NCI-H748 (cell line): Measurements from ENCODE around the gene DLST.
"Not testable (repeated sequence)": the region's sequence is repeated elsewhere in the genome, so short reads cannot be mapped to it uniquely, and the experiment has no call there.

Experiments
- DNase-seq: peaks from one replicate; lab custom pipeline; 2025; ENCODE audit not compliant: unreplicated experiment; lab: John Stamatoyannopoulos, UW

The DLST gene

DNA sequence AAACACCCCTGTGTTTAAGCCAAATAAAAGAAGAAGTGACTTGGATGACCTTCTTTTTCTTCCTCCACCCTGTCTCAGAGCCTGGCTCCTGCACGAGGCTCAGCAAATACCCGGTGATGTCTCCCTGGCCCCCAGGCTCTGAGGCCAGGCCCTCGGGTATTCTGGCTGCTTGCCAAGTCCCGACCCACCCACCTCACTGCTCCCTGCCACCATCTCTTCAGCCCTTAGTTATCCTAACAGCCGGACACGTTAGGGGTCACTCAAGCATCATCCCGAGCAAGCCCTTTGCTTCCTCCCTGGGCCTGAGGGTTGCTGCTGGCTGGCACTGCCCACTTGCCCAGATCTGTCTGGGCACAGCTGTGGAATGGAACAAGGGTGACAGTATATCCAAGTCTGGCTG is 34.1 kb downstream of the DLST start:
- DNase-seq = no peak

DNA sequence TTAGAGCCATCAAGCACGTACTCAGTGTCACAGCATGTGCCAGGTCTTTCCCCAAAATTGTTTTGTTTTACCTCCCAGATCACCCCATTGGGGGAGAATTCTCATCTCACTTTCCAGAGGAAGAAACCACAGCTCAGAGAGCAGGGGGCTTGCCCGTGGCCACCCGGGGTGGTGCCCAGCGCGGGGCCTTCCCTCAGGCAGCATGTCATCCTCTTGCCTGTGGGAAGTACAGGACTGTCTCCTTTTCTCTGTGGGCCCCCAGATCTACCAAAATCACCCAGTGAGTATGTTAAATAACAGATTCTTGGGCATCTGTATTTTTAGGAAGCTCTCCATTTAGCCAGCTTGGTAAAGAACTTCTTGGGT is 35.4 kb downstream of the DLST start:
- no peak for DNase-seq

DNA sequence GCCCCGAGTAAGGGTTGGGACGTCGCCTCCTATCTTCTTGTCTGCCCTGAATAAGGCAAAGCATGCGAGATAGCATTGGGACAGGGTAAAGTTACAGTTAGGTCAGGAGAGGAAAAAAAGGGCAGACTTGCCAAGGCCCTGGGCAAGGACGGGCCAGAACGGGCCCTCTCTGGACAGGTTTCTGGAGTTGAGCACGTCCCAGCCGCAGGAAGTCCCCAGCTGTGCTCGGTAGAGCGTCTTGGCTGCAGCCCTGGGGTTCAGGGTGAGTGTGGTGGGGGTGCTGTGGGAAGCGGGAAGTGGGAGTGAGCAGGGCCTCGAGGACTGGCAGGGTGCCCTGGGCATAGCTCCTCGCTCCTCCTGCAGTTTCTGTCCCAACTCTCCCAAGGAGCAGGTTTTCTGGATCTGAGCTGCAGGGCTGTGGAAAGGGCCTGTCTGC is 35.9 kb downstream of the DLST start:
- no peak for DNase-seq

- DNase-seq = no peak
Observed at GRCh38 chr14:74918380-74918779, 36.7 kb downstream of the DLST start.

DNA sequence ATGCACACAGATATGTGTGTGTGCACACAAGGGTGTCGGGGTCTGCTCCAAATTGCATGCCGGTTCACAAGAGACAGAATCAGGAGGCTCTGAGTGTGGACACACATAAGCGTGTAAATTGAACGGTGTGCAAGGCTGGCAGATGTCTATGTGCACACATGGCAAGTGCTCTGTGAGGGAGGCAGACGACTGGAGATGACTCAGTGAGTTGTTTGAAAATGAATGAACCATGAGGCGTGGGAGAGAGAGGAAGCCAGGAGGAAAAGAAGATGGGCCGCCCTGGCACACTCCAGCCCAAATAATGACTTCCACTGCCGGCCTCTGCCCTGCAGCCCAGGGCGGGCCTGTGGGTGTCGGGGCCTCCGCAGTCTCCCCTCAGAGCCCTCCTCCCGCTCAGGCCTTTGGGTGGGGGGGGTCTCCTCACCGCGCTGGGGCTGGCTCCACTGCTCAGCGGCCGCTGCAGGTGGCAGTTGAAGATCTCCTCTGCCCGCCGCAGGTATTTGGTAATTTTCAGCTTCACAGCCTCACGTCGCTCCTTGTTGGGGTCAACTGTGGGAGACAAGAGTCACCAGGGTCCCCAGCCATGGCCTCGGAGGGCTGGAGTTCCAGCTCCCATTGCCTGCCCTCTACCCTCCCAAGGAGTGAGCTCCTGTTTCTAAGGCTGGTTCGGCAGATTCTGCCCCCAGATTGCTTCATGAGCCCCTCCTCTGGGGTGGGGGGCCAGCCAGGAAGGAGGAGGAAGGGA is 37.9 kb downstream of the DLST start:
- no peak for DNase-seq

GRCh38 chr14:74920281-74920680 is 38.6 kb downstream of the DLST start:
- no peak for DNase-seq

GRCh38 chr14:74921053-74921620 is 39.4 kb downstream of the DLST start:
- no peak for DNase-seq

DNA sequence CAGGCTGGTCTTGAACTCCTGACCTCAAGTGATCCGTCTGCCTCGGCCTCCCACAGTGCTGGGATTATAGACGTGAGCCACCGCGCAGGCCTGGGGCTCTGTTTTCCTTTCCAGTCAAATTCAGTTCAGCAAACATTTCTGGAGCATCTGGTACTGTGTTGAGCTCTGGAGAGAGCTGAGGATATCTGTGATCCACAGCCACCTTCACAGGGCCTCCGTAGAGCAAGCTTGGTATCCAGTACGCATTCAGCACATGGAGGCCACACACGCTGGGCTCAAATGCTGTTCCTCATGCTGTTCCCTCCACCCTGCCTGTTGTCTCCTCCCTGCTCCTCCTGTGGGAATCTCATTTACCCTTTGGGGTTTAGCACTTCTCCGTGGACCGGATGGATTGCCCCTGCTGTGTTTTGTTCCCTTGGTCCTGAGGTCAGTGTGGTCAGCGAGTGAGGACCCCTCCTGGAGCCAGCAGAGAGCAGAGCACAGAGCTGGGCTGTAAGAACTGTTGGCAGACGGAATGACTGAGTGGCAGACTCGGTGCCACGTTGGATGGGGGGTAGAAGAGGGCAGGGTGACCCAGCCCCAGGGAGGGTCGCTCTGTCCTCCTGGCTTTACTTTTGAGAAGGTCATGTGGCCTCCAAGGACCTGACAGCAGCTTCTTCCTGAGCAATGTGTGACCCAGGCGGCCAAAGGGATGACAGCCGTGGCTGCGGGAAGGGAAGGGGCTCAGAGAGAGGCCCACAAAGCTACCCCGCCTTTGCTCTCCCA is 40.5 kb downstream of the DLST start:
- DNase-seq = no peak

DNA sequence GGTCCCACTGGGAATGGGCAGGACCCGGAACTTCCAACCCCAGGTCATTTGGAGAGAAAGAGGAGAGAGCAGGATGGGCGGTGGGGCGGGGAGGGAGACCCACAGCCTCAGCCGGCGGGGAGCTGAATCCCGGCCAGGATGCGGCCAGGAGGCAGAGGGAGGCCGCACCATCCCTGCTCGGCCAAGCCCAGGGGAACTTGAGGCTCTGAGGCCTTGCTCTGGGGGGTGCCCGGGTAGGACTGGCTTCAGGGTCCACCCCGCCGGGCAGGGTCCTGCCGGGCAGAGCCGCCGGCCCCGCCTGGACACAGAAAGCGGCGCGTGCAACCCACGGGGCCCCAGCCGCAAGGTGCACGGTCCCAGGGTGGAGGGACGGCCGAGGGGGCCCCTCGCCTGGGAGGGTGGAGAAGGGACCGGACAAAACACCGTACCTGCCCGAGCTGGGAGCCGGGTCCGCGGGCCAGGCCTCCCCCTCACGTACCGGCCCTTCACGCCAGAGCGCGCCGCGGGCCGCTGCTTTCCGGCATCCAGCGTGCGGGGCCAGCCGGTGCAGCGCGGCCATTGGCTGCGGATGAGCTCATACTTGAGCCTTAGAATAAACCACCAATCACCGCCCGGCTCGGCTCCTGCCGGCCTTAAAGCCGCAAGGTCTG is 41.2 kb downstream of the DLST start, which contains the start of gene RPS6KL1:
Gene RPS6KL1, minus strand, starts transcription at position 509 of the 650 bp plus-strand sequence. CDS start 1,719 bp downstream, outside the sequence.
- peak; percentile 92 for DNase-seq

- no peak for DNase-seq
Observed at GRCh38 chr14:74924061-74924460, 42.3 kb downstream of the DLST start.

GRCh38 chr14:74927225-74927624 is 45.5 kb downstream of the DLST start:
- DNase-seq = no peak

GRCh38 chr14:74929242-74929641 is 47.5 kb downstream of the DLST start:
- no peak for DNase-seq

DNA sequence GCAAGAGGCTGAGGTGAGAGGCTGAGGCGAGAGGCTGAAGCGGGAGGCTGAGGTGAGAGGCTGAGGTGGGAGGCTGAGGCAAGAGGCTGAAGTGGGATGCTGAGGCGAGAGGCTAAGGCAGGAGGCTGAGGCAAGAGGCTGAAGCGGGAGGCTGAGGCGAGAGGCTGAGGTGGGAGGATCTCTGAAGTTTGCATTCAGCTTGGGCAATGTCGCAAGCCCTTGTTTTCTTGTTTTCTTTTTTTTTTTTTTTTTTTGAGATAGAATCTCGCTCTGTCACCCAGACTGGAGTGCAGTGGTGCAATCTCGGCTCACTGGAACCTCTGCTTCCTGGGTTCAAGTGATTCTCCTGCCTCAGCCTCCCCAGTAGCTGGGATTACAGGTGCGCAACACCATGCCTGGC is 50.0 kb downstream of the DLST start:
- DNase-seq = not testable (repeated sequence)

GRCh38 chr14:74932401-74932901 is 50.7 kb downstream of the DLST start:
- DNase-seq = no peak

DNA sequence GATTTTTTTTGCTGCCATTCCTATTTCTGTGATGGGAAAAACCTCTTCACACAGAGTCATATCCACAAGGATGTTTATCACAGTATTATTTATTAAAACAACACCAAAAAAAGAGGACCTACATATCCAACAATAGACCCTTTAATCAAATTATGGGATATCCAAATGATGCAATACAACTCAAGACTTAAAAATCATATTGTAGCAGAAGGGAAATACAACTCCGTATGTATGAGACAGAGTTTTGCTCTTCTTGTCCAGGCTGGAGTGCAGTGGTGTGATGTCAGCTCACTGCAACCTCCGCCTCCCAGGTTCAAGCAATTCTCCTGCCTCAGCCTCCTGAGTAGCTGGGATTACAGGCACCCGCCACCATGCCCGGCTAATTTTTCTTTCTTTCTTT is 51.2 kb downstream of the DLST start:
- DNase-seq = not testable (repeated sequence)

DNA sequence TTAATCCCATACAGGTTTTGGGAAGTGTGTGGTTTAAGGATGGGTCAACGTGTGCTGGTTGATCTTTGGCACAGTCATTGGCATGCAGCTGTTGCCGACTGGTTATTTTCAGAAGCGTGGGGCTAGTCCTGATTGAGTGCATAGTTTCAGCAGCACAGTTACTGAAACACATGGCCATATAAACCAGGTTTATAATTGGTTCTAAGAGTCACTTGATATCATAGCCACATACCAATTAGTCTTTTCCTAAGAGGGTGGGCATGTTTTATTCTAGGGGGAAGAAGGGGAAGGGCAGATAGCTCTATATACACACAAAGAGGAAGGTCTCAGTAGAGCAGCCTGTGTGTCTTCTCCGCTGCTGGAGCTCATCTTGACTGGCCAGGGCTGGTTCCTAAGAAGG is 52.3 kb downstream of the DLST start:
- DNase-seq = no peak

- no peak for DNase-seq
Observed at GRCh38 chr14:74934476-74935359, 53.0 kb downstream of the DLST start.

GRCh38 chr14:74935360-74935680 is 53.6 kb downstream of the DLST start:
- no peak for DNase-seq

DNA sequence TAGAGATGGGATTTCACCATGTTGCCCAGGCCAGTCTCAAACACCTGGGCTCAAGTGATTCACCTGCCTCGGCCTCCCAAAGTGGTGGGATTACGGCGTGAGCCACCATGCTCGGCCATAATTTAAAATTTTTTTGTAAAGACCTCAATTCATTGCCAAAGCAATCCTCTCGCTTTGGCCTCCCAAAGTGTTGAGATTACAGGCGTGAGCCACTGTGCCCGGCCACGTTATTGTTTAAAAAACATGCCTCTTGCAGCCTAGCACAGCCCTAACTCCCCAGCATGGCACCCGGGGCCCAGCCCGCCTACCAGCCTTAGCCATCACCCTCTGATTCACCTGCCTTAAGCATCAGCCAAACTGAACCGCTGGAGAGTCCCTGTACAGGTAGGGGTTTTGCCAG is 54.4 kb downstream of the DLST start:
- no peak for DNase-seq

DNA sequence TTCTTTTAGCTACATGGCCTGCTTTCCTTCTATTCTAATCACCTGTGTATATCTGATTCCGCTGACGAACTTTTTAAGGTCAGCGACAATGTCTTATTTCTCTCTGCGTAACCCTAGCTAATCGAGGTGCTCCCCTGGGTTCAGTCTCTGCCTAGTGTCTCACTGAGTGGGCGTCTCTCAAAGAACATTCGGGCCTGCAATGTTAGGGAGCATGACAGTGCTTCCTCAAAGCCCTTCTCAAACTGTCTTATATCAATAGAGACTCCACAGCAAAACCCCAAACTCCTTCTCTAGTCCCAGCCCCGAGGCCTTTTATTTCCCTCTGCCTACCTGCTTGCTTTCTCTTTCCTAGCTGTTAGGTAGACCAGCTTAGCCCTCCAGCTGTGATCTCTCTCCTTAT is 55.0 kb downstream of the DLST start:
- DNase-seq = no peak

- DNase-seq = no peak
Observed at GRCh38 chr14:74937171-74937570, 55.5 kb downstream of the DLST start.
